Calu3 (cell line): ENCODE results near the gene SLC26A11. TPM values are rescaled to one million over a fixed set of nuclear protein-coding genes. Genes with fewer than 3 reads are reported as not detected.

Experiments used
- Bru-seq: library from RNA; stranded (reverse); fragments of 400-500 nt; gene quantifications from one replicate; lab custom pipeline; 2021; lab: Mats Ljungman, UMichigan
- BruChase-seq, 2 experiments: library from RNA; stranded (reverse); fragments of 400-500 nt; gene quantifications; one replicate each; lab custom pipeline; 2021; lab: Mats Ljungman, UMichigan
- BruUV-seq: library from RNA; stranded (reverse); fragments of 400-500 nt; replicated peaks from 2 replicates; lab custom pipeline; 2021; lab: Mats Ljungman, UMichigan
- CTCF ChIA-PET: fragments of 300-600 bp; sonication (Branson Sonifier 250); formaldehyde crosslinking; loops from one replicate; lab custom pipeline; 2022; ENCODE audit warnings: antibody characterized with exemption; lab: Charles Lee
- DNase-seq: peaks from one replicate; pipeline ENCODE4 v3.0.0; 2022
- H3K27ac Mint-ChIP-seq: one replicate; pipeline ENCODE4 v1.8.0; 2022; ENCODE audit warnings: mixed read lengths; ENCODE audit not compliant: unreplicated experiment
- H3K27me3 Mint-ChIP-seq: one replicate; pipeline ENCODE4 v1.8.0; 2022; ENCODE audit warnings: mixed read lengths; ENCODE audit not compliant: unreplicated experiment
- H3K36me3 Mint-ChIP-seq: one replicate; pipeline ENCODE4 v1.8.0; 2022; ENCODE audit warnings: mild to moderate bottlenecking, moderate library complexity, mixed read lengths; ENCODE audit not compliant: insufficient read depth, unreplicated experiment
- H3K4me1 Mint-ChIP-seq: one replicate; pipeline ENCODE4 v1.8.0; 2022; ENCODE audit warnings: mild to moderate bottlenecking, low read depth, mixed read lengths; ENCODE audit not compliant: unreplicated experiment
- H3K4me3 Mint-ChIP-seq: one replicate; pipeline ENCODE4 v1.8.0; 2022; ENCODE audit warnings: mild to moderate bottlenecking, low read depth, moderate library complexity, mixed read lengths; ENCODE audit not compliant: unreplicated experiment
- H3K9me3 Mint-ChIP-seq: one replicate; pipeline ENCODE4 v1.8.0; 2022; ENCODE audit warnings: low read depth, mixed read lengths; ENCODE audit not compliant: unreplicated experiment
- CTCF ChIP-seq: fragments of 200-600 bp; IDR thresholded peaks from one replicate; pipeline ENCODE4 v1.8.0; 2022; ENCODE audit warnings: antibody characterized with exemption; ENCODE audit not compliant: unreplicated experiment
- intact Hi-C: fragments of 100-400 bp; cut with micrococcal nuclease; formaldehyde crosslinking; loops from one replicate; pipeline ENCODE4 v1.10.0; 2022; ENCODE audit not compliant: unreplicated experiment
- long read RNA-seq: library from polyadenylated mRNA; stranded (forward); transcript quantifications from one replicate; pipeline ENCODE4 v2.0.0, GENCODE V29; 2022
- total RNA-seq: library from RNA; stranded (reverse); gene quantifications from 2 replicates; pipeline ENCODE4 v1.2.3, GENCODE V29; 2022

Gene SLC26A11
- total RNA-seq, result 7.2 and 10.4 TPM in 2 replicates
- percentile 44 among the genes with signal in this experiment for Bru-seq, nascent RNA
- percentile 44 among the genes with signal in this experiment for BruChase-seq, experiment 1, labeled RNA remaining after a 6-hour chase
- percentile 42 among the genes with signal in this experiment for BruChase-seq, experiment 2, labeled RNA remaining after a 2-hour chase
- long read RNA-seq, partial matches to known transcripts, result 2 of 7 reads
- long read RNA-seq, other reads (novel, unspliced or antisense), result 4 of 7 reads

DNA sequence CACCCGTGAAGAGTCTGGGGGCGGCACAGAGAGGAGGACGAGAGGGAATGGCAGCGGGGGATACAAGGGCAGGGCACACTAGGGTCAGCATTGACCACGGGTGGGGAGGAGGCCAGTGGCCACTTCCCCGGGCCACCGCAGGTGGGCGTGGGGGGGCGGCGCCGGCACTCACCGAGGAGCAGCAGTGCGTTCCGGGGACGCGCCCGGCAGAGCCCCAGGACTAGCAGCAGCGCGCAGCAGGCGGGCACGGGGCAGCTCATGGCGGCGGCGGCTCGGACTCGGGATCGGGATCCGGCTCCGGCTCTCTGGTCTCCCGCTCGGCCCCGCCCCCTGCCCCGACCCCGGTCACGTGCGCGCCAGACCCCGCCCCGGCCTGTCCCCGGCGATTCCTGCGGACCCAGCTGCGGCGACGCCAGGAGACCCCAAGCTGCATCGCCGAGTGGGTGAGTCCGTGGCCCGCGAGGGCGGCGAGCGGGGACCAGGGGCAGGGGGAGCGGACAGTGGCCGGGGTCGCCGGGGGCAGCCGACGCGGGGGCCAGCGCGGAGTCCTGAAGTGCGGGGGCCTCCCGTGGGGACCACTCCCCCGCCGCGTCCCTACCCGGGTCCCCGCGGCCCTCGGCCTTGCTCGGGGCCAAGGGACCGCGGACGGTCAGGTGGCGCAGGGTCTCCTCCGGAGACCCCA, at the start of gene SLC26A11, which contains the start of gene SGSH:
TSS of gene SLC26A11 (plus strand) at position 374 of the 682 bp plus-strand sequence. CDS start 1,134 bp downstream, outside the sequence.
TSS of gene SGSH (minus strand) at position 280 of the 682 bp plus-strand sequence. CDS start at position 260, 20 bp downstream.
- H3K27ac Mint-ChIP-seq, result peak within 1 kb of the TSS; percentile 79
- no peaks in the 10 kb centered on the region for H3K9me3 Mint-ChIP-seq
- DNase-seq, result peak; percentile 84
- peaks cover 17% of the 10 kb centered on the region for H3K36me3 Mint-ChIP-seq
- intact Hi-C loops, result no loop called here
- CTCF ChIA-PET, result interaction anchor here (0.6 kb wide), 1 partner anchor 24 kb away, joined by 3 read pairs; no protein-coding TSS in a partner anchor
- BruUV-seq, result no TSS peak
- peak; percentile 16 for TF ChIP-seq CTCF
- peaks cover 19% of the 10 kb centered on the region for H3K4me1 Mint-ChIP-seq
- H3K4me3 Mint-ChIP-seq, result peak within 1 kb of the TSS; percentile 92
- peaks cover 14% of the 10 kb centered on the region for H3K27me3 Mint-ChIP-seq

- no peak for TF ChIP-seq CTCF
- H3K4me1 Mint-ChIP-seq, result peaks cover 38% of the 10 kb centered on the region
- intact Hi-C loops, result no loop called here
- no peak for DNase-seq
- no peaks in the 10 kb centered on the region for H3K27me3 Mint-ChIP-seq
- peaks cover 22% of the 10 kb centered on the region for H3K36me3 Mint-ChIP-seq
- H3K4me3 Mint-ChIP-seq, result no peak overlapping the region
- no peak overlapping the region for H3K27ac Mint-ChIP-seq
- TSS peak; percentile 20 for BruUV-seq
- H3K9me3 Mint-ChIP-seq, result no peaks in the 10 kb centered on the region
- CTCF ChIA-PET, result interaction anchor here (0.6 kb wide), 1 partner anchor 165 kb away, joined by 3 read pairs; no protein-coding TSS in a partner anchor
Measured at GRCh38 chr17:80171681-80172080, 48.5 kb upstream of the SLC26A11 start.

GRCh38 chr17:80173126-80173525, 47.1 kb upstream of the SLC26A11 start:
- Mint-ChIP-seq H3K4me1 (peaks cover 38% of the 10 kb centered on the region), H3K36me3 (peaks cover 22% of the 10 kb centered on the region), H3K9me3 (no peaks in the 10 kb centered on the region), H3K27me3 (no peaks in the 10 kb centered on the region), H3K27ac (no peak overlapping the region), H3K4me3 (no peak overlapping the region)
- no peak for TF ChIP-seq CTCF
- CTCF ChIA-PET, result no interaction called here
- intact Hi-C loops, result no loop called here
- no TSS peak for BruUV-seq
- DNase-seq, result no peak

DNA sequence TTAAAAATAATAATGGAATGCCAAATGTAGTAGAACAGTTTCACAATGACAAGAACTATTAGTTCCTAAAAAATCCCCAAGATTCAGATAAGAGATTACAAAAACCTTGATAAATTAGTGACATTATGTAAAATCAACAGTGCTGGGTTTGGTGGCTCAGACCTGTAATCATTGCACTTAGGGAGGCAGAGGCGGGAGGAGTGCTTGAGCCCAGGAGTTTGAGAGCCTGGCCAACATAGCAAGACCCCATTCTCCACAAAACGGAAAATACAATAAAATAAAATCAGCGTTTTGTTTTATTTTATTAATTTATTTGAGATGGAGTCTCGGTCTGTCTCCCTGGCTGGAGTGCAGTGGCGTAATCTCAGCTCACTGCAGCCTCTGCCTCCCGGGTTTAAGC, 46.3 kb upstream of the SLC26A11 start:
- Mint-ChIP-seq H3K27ac (no peak overlapping the region), H3K4me3 (no peak overlapping the region), H3K9me3 (no peaks in the 10 kb centered on the region), H3K36me3 (peaks cover 19% of the 10 kb centered on the region), H3K27me3 (no peaks in the 10 kb centered on the region), H3K4me1 (peaks cover 33% of the 10 kb centered on the region)
- intact Hi-C loops, result no loop called here
- DNase-seq, result no peak
- no TSS peak for BruUV-seq
- TF ChIP-seq CTCF, result no peak
- CTCF ChIA-PET, result no interaction called here
